ENCODE results near the gene NSD2.
"Not testable (repeated sequence)": the region's sequence is repeated elsewhere in the genome, so short reads cannot be mapped to it uniquely, and the experiment has no call there.

The NSD2 gene

GRCh38 chr4:1993718-1994516, 122.7 kb downstream of the NSD2 start:
- WGBS (ENCODE audit: extremely low coverage, insufficient coverage, insufficient read length), result no CpG with 5 or more reads among the region's 20 CpGs
- H2AK5ac ChIP-seq (ENCODE audit: low read length); H3K9ac ChIP-seq (ENCODE audit: low read length): not testable (repeated sequence)

GRCh38 chr4:1994938-1995337, 123.7 kb downstream of the NSD2 start:
- no peak overlapping the region for H2AFZ ChIP-seq (ENCODE audit: insufficient read depth, low read length, poor library complexity)
- no peak overlapping the region for H2BK5ac ChIP-seq (ENCODE audit: low read depth, low read length, poor library complexity)
- no peaks in the 10 kb centered on the region for H3K79me2 ChIP-seq (ENCODE audit: control insufficient read depth, insufficient read depth, low read length, poor library complexity)
- H3K9me3 ChIP-seq (ENCODE audit: insufficient read depth, low read depth, low read length), result no peaks in the 10 kb centered on the region
- H3K4me2 ChIP-seq (ENCODE audit: low read length), result no peak overlapping the region
- no peak overlapping the region for H3K14ac ChIP-seq (ENCODE audit: low read length)
- no peak overlapping the region for H3K9ac ChIP-seq (ENCODE audit: low read length)
- H4K12ac ChIP-seq (ENCODE audit: low read depth, low read length), result no peak overlapping the region
- H3K27me3 ChIP-seq (ENCODE audit: insufficient read depth, low read length), result no peaks in the 10 kb centered on the region
- H4K8ac ChIP-seq (ENCODE audit: low read depth, low read length), result no peak overlapping the region
- H3K18ac ChIP-seq (ENCODE audit: low read length), result no peak overlapping the region
- no peak overlapping the region for H3K27ac ChIP-seq (ENCODE audit: low read depth, low read length)
- DNase-seq, result no peak
- no peak overlapping the region for H3K23ac ChIP-seq (ENCODE audit: low read length)
- H4K91ac ChIP-seq (ENCODE audit: low read depth, low read length), result no peak overlapping the region
- no peak overlapping the region for H3K4ac ChIP-seq (ENCODE audit: low read depth, low read length)
- H3K4me3 ChIP-seq (ENCODE audit: low read depth, low read length), result no peak overlapping the region
- no peak overlapping the region for H2AK5ac ChIP-seq (ENCODE audit: low read length)
- peaks cover 6 to 12% of the 10 kb centered on the region in 2 experiments for H3K4me1 ChIP-seq (ENCODE audit: control insufficient read depth in 1 of 2, insufficient read depth in 2 of 2, low read length in 2 of 2)
- no CpG with 5 or more reads among the region's 1 CpG for WGBS (ENCODE audit: extremely low coverage, insufficient coverage, insufficient read length)
- no peaks in the 10 kb centered on the region for H3K79me1 ChIP-seq (ENCODE audit: low read length)
- no peak overlapping the region for H2BK120ac ChIP-seq (ENCODE audit: insufficient read depth, low read length, poor library complexity)
- peaks cover 9 to 10% of the 10 kb centered on the region in 2 experiments for H3K36me3 ChIP-seq (ENCODE audit: control insufficient read depth in 1 of 2, insufficient read depth in 2 of 2, low read length in 2 of 2)
- no peak overlapping the region for H2BK12ac ChIP-seq (ENCODE audit: low read length)

More at GRCh38 chr4:1993718-1994516, 122.7 kb downstream of the NSD2 start:
- DNase-seq; H3K27me3 ChIP-seq (ENCODE audit: insufficient read depth, low read length); H3K18ac ChIP-seq (ENCODE audit: low read length); H3K79me1 ChIP-seq (ENCODE audit: low read length); H3K79me2 ChIP-seq (ENCODE audit: control insufficient read depth, insufficient read depth, low read length, poor library complexity); H2BK5ac ChIP-seq (ENCODE audit: low read depth, low read length, poor library complexity); H4K12ac ChIP-seq (ENCODE audit: low read depth, low read length); H2BK12ac ChIP-seq (ENCODE audit: low read length); H4K8ac ChIP-seq (ENCODE audit: low read depth, low read length); H3K4me2 ChIP-seq (ENCODE audit: low read length); H3K9me3 ChIP-seq (ENCODE audit: insufficient read depth, low read depth, low read length); H2BK120ac ChIP-seq (ENCODE audit: insufficient read depth, low read length, poor library complexity); H3K4me3 ChIP-seq (ENCODE audit: low read depth, low read length); H3K4ac ChIP-seq (ENCODE audit: low read depth, low read length); H2AFZ ChIP-seq (ENCODE audit: insufficient read depth, low read length, poor library complexity); H3K14ac ChIP-seq (ENCODE audit: low read length); H3K27ac ChIP-seq (ENCODE audit: low read depth, low read length); H3K23ac ChIP-seq (ENCODE audit: low read length); H4K91ac ChIP-seq (ENCODE audit: low read depth, low read length): not testable (repeated sequence)
- peaks cover 6 to 12% of the 10 kb centered on the region in 2 experiments for H3K4me1 ChIP-seq (ENCODE audit: control insufficient read depth in 1 of 2, insufficient read depth in 2 of 2, low read length in 2 of 2)
- peaks cover 18 to 19% of the 10 kb centered on the region in 2 experiments for H3K36me3 ChIP-seq (ENCODE audit: control insufficient read depth in 1 of 2, insufficient read depth in 2 of 2, low read length in 2 of 2)

- Histone ChIP-seq H4K91ac (ENCODE audit: low read depth, low read length) (no peak overlapping the region), H3K14ac (ENCODE audit: low read length) (no peak overlapping the region), H3K36me3 (ENCODE audit: control insufficient read depth in 1 of 2, insufficient read depth in 2 of 2, low read length in 2 of 2) (no peaks in the 10 kb centered on the region), H3K27ac (ENCODE audit: low read depth, low read length) (no peak overlapping the region), H3K23ac (ENCODE audit: low read length) (no peak overlapping the region), H3K4ac (ENCODE audit: low read depth, low read length) (peak overlapping the region; percentile 67), H2BK120ac (ENCODE audit: insufficient read depth, low read length, poor library complexity) (no peak overlapping the region), H3K4me1 (ENCODE audit: control insufficient read depth in 1 of 2, insufficient read depth in 2 of 2, low read length in 2 of 2) (peaks cover 6 to 12% of the 10 kb centered on the region in 2 experiments), H2BK5ac (ENCODE audit: low read depth, low read length, poor library complexity) (no peak overlapping the region), H3K27me3 (ENCODE audit: insufficient read depth, low read length) (no peaks in the 10 kb centered on the region), H3K9ac (ENCODE audit: low read length) (no peak overlapping the region), H3K9me3 (ENCODE audit: insufficient read depth, low read depth, low read length) (no peaks in the 10 kb centered on the region), H4K8ac (ENCODE audit: low read depth, low read length) (no peak overlapping the region), H4K12ac (ENCODE audit: low read depth, low read length) (no peak overlapping the region), H2AK5ac (ENCODE audit: low read length) (no peak overlapping the region), H2AFZ (ENCODE audit: insufficient read depth, low read length, poor library complexity) (no peak overlapping the region), H3K4me3 (ENCODE audit: low read depth, low read length) (no peak overlapping the region), H3K4me2 (ENCODE audit: low read length) (no peak overlapping the region), H3K79me2 (ENCODE audit: control insufficient read depth, insufficient read depth, low read length, poor library complexity) (no peaks in the 10 kb centered on the region), H3K79me1 (ENCODE audit: low read length) (no peaks in the 10 kb centered on the region), H2BK12ac (ENCODE audit: low read length) (no peak overlapping the region), H3K18ac (ENCODE audit: low read length) (no peak overlapping the region)
- peak; percentile 24 to 52 for DNase-seq
- WGBS (ENCODE audit: extremely low coverage, insufficient coverage, insufficient read length), result no CpG with 5 or more reads among the region's 3 CpGs
Measured at GRCh38 chr4:1996866-1997611, 125.8 kb downstream of the NSD2 start.

- Histone ChIP-seq H2AFZ (ENCODE audit: insufficient read depth, low read length, poor library complexity) (no peak overlapping the region), H3K4me3 (ENCODE audit: low read depth, low read length) (no peak overlapping the region), H2BK12ac (ENCODE audit: low read length) (peak overlapping the region; percentile 21), H3K9ac (ENCODE audit: low read length) (no peak overlapping the region), H3K4me1 (ENCODE audit: control insufficient read depth in 1 of 2, insufficient read depth in 2 of 2, low read length in 2 of 2) (peaks cover 6 to 10% of the 10 kb centered on the region in 2 experiments), H4K91ac (ENCODE audit: low read depth, low read length) (no peak overlapping the region), H3K23ac (ENCODE audit: low read length) (no peak overlapping the region), H2AK5ac (ENCODE audit: low read length) (no peak overlapping the region), H3K14ac (ENCODE audit: low read length) (no peak overlapping the region), H3K79me2 (ENCODE audit: control insufficient read depth, insufficient read depth, low read length, poor library complexity) (no peaks in the 10 kb centered on the region), H4K12ac (ENCODE audit: low read depth, low read length) (no peak overlapping the region), H3K27ac (ENCODE audit: low read depth, low read length) (peak overlapping the region; percentile 65), H3K9me3 (ENCODE audit: insufficient read depth, low read depth, low read length) (no peaks in the 10 kb centered on the region), H4K8ac (ENCODE audit: low read depth, low read length) (no peak overlapping the region), H3K27me3 (ENCODE audit: insufficient read depth, low read length) (no peaks in the 10 kb centered on the region), H2BK120ac (ENCODE audit: insufficient read depth, low read length, poor library complexity) (no peak overlapping the region), H3K79me1 (ENCODE audit: low read length) (no peaks in the 10 kb centered on the region), H3K18ac (ENCODE audit: low read length) (peak overlapping the region; percentile 5), H3K36me3 (ENCODE audit: control insufficient read depth in 1 of 2, insufficient read depth in 2 of 2, low read length in 2 of 2) (no peaks in the 10 kb centered on the region), H3K4ac (ENCODE audit: low read depth, low read length) (peak overlapping the region; percentile 16), H3K4me2 (ENCODE audit: low read length) (no peak overlapping the region), H2BK5ac (ENCODE audit: low read depth, low read length, poor library complexity) (no peak overlapping the region)
- no CpG with 5 or more reads among the region's 4 CpGs for WGBS (ENCODE audit: extremely low coverage, insufficient coverage, insufficient read length)
- DNase-seq, result no peak
Measured at GRCh38 chr4:1997712-1998111, 126.5 kb downstream of the NSD2 start.
